HepG2 (cell line): ENCODE results near the gene INO80. TPM values are rescaled to one million over a fixed set of nuclear protein-coding genes. Genes with fewer than 3 reads are reported as not detected.
A peak's percentile ranks its signal among the peaks of the same experiment; 100 is the strongest.

Source experiments
- AKAP8 ChIP-seq: sonication (generic); formaldehyde crosslinking; IDR thresholded peaks from 2 replicates; pipeline ENCODE4 v1.5.1; 2020; ENCODE audit warnings: mild to moderate bottlenecking, missing genetic modification reagents
- CC2D1A ChIP-seq: sonication (generic); formaldehyde crosslinking; IDR thresholded peaks from 2 replicates; pipeline ENCODE4 v1.8.1; 2023; ENCODE audit warnings: mild to moderate bottlenecking, missing genetic modification reagents
- FOXK1 ChIP-seq: sonication (generic); formaldehyde crosslinking; IDR thresholded peaks from 2 replicates; pipeline ENCODE4 v1.4.0; 2020; ENCODE audit warnings: low read depth, missing genetic modification reagents, borderline replicate concordance
- HCFC1 ChIP-seq: fragments of 150-350 bp; IDR thresholded peaks from 2 replicates; pipeline ENCODE4 v1.6.1; 2014; ENCODE audit warnings: low read depth, low read length
- HNF1A ChIP-seq, 2 experiments: sonication (generic) in 1 of 2; formaldehyde crosslinking in 1 of 2; IDR thresholded peaks; 2 replicates each; pipeline versions ENCODE4 v1.4.0 to v1.6.1; 2016 to 2020; ENCODE audit warnings: borderline replicate concordance in 1 of 2, low read depth in 1 of 2, mild to moderate bottlenecking in 1 of 2, missing genetic modification reagents in 1 of 2
- IRF1 ChIP-seq: sonication (generic); formaldehyde crosslinking; IDR thresholded peaks from 2 replicates; pipeline ENCODE4 v1.4.0; 2020; ENCODE audit warnings: low read depth, mild to moderate bottlenecking, missing genetic modification reagents
- LRRFIP1 ChIP-seq: sonication (generic); formaldehyde crosslinking; conservative IDR thresholded peaks from 2 replicates; pipeline ENCODE4 v1.4.0; 2020; ENCODE audit warnings: missing genetic modification reagents
- MED13 ChIP-seq: sonication (generic); formaldehyde crosslinking; IDR thresholded peaks from 2 replicates; pipeline ENCODE4 v1.5.0; 2020; ENCODE audit warnings: missing genetic modification reagents
- NCOR1 ChIP-seq: fragments of 200-600 bp; sonication (generic); IDR thresholded peaks from 2 replicates; pipeline ENCODE4 v1.7.0; 2017; ENCODE audit warnings: antibody characterized with exemption, low read length, borderline replicate concordance
- RFX3 ChIP-seq: IDR thresholded peaks from 2 replicates; pipeline ENCODE4 v1.6.1; 2016; ENCODE audit warnings: missing biosample characterization, missing genetic modification reagents
- ZNF10 ChIP-seq: sonication (generic); formaldehyde crosslinking; IDR thresholded peaks from 2 replicates; pipeline ENCODE4 v1.4.0; 2020; ENCODE audit warnings: mild to moderate bottlenecking, low read depth, missing genetic modification reagents, borderline replicate concordance
- ZNF143 ChIP-seq: sonication (generic); formaldehyde crosslinking; IDR thresholded peaks from 2 replicates; pipeline ENCODE4 v1.4.0; 2020; ENCODE audit warnings: missing genetic modification reagents
- ZNF451 ChIP-seq: sonication (generic); formaldehyde crosslinking; IDR thresholded peaks from 2 replicates; pipeline ENCODE4 v1.5.0; 2020; ENCODE audit warnings: mild to moderate bottlenecking, missing genetic modification reagents
- ZNF512 ChIP-seq: sonication (generic); formaldehyde crosslinking; IDR thresholded peaks from 2 replicates; pipeline ENCODE4 v1.4.0; 2020; ENCODE audit warnings: mild to moderate bottlenecking, missing genetic modification reagents
- ZNF687 ChIP-seq: sonication (generic); formaldehyde crosslinking; IDR thresholded peaks from 2 replicates; pipeline ENCODE4 v1.5.1; 2020; ENCODE audit warnings: mild to moderate bottlenecking, missing genetic modification reagents, moderate library complexity
- ZNF883 ChIP-seq: sonication (generic); formaldehyde crosslinking; IDR thresholded peaks from 2 replicates; pipeline ENCODE4 v1.5.1; 2020; ENCODE audit warnings: mild to moderate bottlenecking, missing genetic modification reagents; ENCODE audit errors: not compliant biosample characterization
- polyA plus RNA-seq, 8 experiments: library from polyadenylated mRNA; depleted of rRNA in 3 of 8; stranded (reverse) in 7 of 8; unstranded in 1 of 8; fragments of >200 nt; fragmentation: Illumina TruSeq in 4 of 8; extraction: Trizol in 4 of 8; gene quantifications; 2 replicates each; pipeline versions ENCODE4 v1.2.1 to v1.2.3, GENCODE V29; 2011 to 2016; ENCODE audit warnings: low read depth in 4 of 8, missing spikeins in 1 of 8, mixed read lengths in 1 of 8; ENCODE audit not compliant: insufficient read depth in 1 of 8
- total RNA-seq, 5 experiments: library from RNA; depleted of rRNA; stranded (reverse); fragments of >200 nt; fragmentation: Illumina TruSeq; extraction: Trizol; gene quantifications; 2 replicates each; pipeline ENCODE4 v1.2.3, GENCODE V29; 2016; ENCODE audit warnings: low read depth in 1 of 5

INO80 gene
- total and polyA plus RNA-seq, 2 of the 13 experiments (the other 11 are each of a cell fraction or from before 2014, with no cell fraction given), result 3.6 to 14.8 TPM

- no peak for TF ChIP-seq HNF1A (IDR thresholded peaks at IDR 0.05; ENCODE audit: low read depth)
- no peak for TF ChIP-seq HNF1A (CRISPR knock-in tag; IDR thresholded peaks at IDR 0.05; ENCODE audit: borderline replicate concordance)
- TF ChIP-seq ZNF687 (CRISPR knock-in tag), result peak; percentile 93
- TF ChIP-seq CC2D1A (CRISPR knock-in tag), result no peak
- TF ChIP-seq LRRFIP1 (CRISPR knock-in tag), result no peak
- no peak for TF ChIP-seq IRF1 (CRISPR knock-in tag)
- no peak for TF ChIP-seq RFX3 (CRISPR knock-in tag)
- no peak for TF ChIP-seq HCFC1
- no peak for TF ChIP-seq MED13 (CRISPR knock-in tag)
- no peak for TF ChIP-seq ZNF10 (CRISPR knock-in tag)
- TF ChIP-seq ZNF451, result 0 out of 2 replicates have a peak, but pooled peaks have one; percentile 38
- no peak for TF ChIP-seq ZNF512 (CRISPR knock-in tag)
- no peak for TF ChIP-seq FOXK1
- TF ChIP-seq ZNF143 (CRISPR knock-in tag), result no peak
- TF ChIP-seq AKAP8 (CRISPR knock-in tag), result no peak
- peak; percentile 24 for TF ChIP-seq ZNF883 (CRISPR knock-in tag)
- TF ChIP-seq NCOR1, result no peak
Observed at GRCh38 chr15:40936234-40936708, 179.8 kb downstream of the INO80 start (continued).
